NCI-H146 treated with DMSO at 0.1 percent for 48 hours (cell line): ENCODE results near the gene PPM1L.
A peak's percentile ranks its signal among the peaks of the same experiment; 100 is the strongest.

Experiments used
- DNase-seq: peaks from one replicate; lab custom pipeline; 2025; ENCODE audit not compliant: unreplicated experiment; lab: John Stamatoyannopoulos, UW

Gene PPM1L

GRCh38 chr3:160758929-160759577 is 3.0 kb downstream of the PPM1L start:
- DNase-seq: no peak

- no peak for DNase-seq
Measured at GRCh38 chr3:160763073-160763472, 7.0 kb downstream of the PPM1L start.

GRCh38 chr3:160765211-160765610 is 9.2 kb downstream of the PPM1L start:
- peak; percentile 55 for DNase-seq

GRCh38 chr3:160768031-160768430 is 12.0 kb downstream of the PPM1L start:
- DNase-seq: no peak

GRCh38 chr3:160768918-160769317 is 12.9 kb downstream of the PPM1L start:
- DNase-seq: no peak

GRCh38 chr3:160771811-160772459 is 15.9 kb downstream of the PPM1L start:
- DNase-seq: no peak

- DNase-seq: no peak
Measured at GRCh38 chr3:160773722-160774121, 17.7 kb downstream of the PPM1L start.

GRCh38 chr3:160774172-160774571 is 18.1 kb downstream of the PPM1L start:
- DNase-seq: no peak

GRCh38 chr3:160778480-160778879 is 22.4 kb downstream of the PPM1L start:
- no peak for DNase-seq

- DNase-seq: no peak
Measured at GRCh38 chr3:160779040-160779439, 23.0 kb downstream of the PPM1L start.

- no peak for DNase-seq
Measured at GRCh38 chr3:160780245-160780644, 24.2 kb downstream of the PPM1L start.

GRCh38 chr3:160781402-160781801 is 25.4 kb downstream of the PPM1L start:
- no peak for DNase-seq

GRCh38 chr3:160781863-160782262 is 25.8 kb downstream of the PPM1L start:
- DNase-seq: no peak

- DNase-seq: no peak
Measured at GRCh38 chr3:160784853-160785252, 28.8 kb downstream of the PPM1L start.

- no peak for DNase-seq
Measured at GRCh38 chr3:160790726-160791125, 34.7 kb downstream of the PPM1L start.

- no peak for DNase-seq
Measured at GRCh38 chr3:160792540-160792939, 36.5 kb downstream of the PPM1L start.

GRCh38 chr3:160793722-160794252 is 37.8 kb downstream of the PPM1L start:
- no peak for DNase-seq

GRCh38 chr3:160796089-160796812 is 40.2 kb downstream of the PPM1L start:
- no peak for DNase-seq

- DNase-seq: peak; percentile 37
Measured at GRCh38 chr3:160796813-160797164, 40.8 kb downstream of the PPM1L start.

GRCh38 chr3:160797356-160797755 is 41.3 kb downstream of the PPM1L start:
- DNase-seq: no peak

GRCh38 chr3:160801386-160802118 is 45.5 kb downstream of the PPM1L start:
- DNase-seq: no peak
